ENCODE results near the gene GLDN.

Gene GLDN

DNA sequence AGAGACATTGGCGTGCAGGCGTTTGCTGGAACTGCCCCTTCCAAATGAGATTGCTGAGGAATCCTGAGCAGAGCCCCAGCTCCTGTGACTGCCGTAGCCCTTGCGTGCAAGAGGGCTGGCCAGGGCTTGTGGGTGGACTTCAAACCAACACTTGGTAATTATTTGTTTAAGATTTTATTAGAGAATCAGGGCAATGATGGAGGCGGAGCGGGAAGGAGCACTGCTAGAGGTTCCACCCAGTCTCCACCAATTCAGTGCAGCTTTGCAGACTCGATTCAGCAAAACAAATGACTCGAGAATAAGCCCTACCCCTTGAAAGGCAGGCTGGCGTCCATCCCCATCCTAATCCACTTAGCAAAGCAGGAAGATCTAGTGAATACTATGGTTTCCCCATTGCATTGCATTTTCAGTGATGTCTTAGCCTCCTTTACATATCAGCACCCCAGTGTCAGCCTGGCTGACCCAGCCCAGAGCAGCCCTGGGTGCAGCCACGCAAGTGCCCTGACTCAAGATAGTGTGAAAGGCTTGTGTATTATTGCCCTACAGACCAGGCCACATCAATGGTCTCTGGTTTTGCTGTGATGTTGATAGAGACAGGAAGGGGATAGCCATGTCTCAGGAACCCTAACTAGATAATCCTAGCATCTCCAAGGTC is 26.0 kb downstream of the GLDN start:
- H3K4me3 ChIP-seq (replicated peaks; ENCODE audit: low read depth, low read length) = no peak overlapping the region
- H3K36me3 ChIP-seq (ENCODE audit: control insufficient read depth, insufficient read depth, low read length) = no peaks in the 10 kb centered on the region
- TF ChIP-seq, protein P1, sequence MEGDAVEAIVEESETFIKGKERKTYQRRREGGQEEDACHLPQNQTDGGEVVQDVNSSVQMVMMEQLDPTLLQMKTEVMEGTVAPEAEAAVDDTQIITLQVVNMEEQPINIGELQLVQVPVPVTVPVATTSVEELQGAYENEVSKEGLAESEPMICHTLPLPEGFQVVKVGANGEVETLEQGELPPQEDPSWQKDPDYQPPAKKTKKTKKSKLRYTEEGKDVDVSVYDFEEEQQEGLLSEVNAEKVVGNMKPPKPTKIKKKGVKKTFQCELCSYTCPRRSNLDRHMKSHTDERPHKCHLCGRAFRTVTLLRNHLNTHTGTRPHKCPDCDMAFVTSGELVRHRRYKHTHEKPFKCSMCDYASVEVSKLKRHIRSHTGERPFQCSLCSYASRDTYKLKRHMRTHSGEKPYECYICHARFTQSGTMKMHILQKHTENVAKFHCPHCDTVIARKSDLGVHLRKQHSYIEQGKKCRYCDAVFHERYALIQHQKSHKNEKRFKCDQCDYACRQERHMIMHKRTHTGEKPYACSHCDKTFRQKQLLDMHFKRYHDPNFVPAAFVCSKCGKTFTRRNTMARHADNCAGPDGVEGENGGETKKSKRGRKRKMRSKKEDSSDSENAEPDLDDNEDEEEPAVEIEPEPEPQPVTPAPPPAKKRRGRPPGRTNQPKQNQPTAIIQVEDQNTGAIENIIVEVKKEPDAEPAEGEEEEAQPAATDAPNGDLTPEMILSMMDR (IDR thresholded peaks at IDR 0.05; ENCODE audit: insufficient read depth, low read length, poor library complexity, severe bottlenecking) = no peak
- H3K27me3 ChIP-seq (replicated peaks; ENCODE audit: control insufficient read depth, insufficient read depth, low read length) = no peaks in the 10 kb centered on the region; the same call in 1 of the 2 replicates
- no peak for DNase-seq (ENCODE audit: extremely low read depth, insufficient read length)

DNA sequence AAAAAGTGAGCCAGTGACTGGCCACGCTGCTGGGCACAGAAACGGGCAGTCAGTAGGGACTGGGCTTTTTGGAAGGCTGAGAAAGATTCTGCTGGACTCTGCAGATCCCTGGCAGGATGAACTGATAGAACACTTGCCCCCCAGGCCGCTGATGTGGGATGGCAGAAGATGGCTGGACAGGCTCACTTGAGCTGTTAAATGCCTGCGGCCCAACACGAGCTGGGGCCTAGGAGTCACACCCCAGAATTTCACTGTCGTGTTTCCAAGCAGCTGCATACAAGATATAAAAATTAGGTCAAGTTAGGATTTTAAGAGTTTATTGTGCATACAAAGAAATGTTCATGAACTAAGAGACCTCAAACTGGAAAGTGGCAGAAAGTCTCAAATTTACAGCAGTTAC is 26.9 kb downstream of the GLDN start:
- Histone ChIP-seq H3K27me3 (replicated peaks; ENCODE audit: control insufficient read depth, insufficient read depth, low read length) (no peaks in the 10 kb centered on the region), H3K4me3 (replicated peaks; ENCODE audit: low read depth, low read length) (no peak overlapping the region), H3K36me3 (ENCODE audit: control insufficient read depth, insufficient read depth, low read length) (no peaks in the 10 kb centered on the region)
- TF ChIP-seq, protein P1 (IDR thresholded peaks at IDR 0.05; ENCODE audit: insufficient read depth, low read length, poor library complexity, severe bottlenecking) = no peak
- no peak for DNase-seq (ENCODE audit: extremely low read depth, insufficient read length)

DNA sequence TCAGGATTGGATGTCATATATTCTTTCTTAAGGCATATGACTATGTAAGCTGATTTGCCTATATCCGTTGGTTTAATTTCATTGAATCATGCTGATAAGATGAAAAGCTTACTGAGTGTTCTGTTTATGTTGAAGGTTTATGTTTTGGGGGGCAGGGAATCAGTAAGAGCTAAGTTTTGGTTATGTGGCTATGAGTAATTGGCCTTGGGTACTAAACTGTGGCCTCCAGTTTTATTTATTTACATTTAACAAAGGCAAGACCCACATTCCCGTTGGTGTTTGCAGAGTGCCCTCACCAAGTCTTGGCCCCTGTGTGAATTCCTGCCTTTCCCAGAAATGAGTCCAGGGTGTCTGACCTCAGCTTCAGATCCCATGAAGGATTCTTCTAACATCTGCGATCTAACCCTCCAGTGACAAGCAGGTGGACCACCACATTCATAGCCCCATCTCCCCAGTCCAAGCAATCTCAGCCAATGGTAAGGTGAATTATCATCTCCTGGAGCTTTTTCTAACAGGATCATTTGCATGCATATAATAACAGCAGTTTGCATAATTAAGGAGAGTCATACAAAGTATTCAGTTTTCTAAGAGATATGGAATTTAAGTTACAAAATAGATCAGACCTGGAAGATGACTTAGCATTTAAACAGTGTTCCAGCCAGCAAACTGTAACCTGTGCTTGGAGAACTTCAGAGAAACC is 27.4 kb downstream of the GLDN start:
- Histone ChIP-seq H3K4me3 (replicated peaks; ENCODE audit: low read depth, low read length) (no peak overlapping the region), H3K27me3 (replicated peaks; ENCODE audit: control insufficient read depth, insufficient read depth, low read length) (no peaks in the 10 kb centered on the region), H3K36me3 (ENCODE audit: control insufficient read depth, insufficient read depth, low read length) (no peaks in the 10 kb centered on the region)
- TF ChIP-seq, protein P1 (IDR thresholded peaks at IDR 0.05; ENCODE audit: insufficient read depth, low read length, poor library complexity, severe bottlenecking) = no peak
- no peak for DNase-seq (ENCODE audit: extremely low read depth, insufficient read length)

DNA sequence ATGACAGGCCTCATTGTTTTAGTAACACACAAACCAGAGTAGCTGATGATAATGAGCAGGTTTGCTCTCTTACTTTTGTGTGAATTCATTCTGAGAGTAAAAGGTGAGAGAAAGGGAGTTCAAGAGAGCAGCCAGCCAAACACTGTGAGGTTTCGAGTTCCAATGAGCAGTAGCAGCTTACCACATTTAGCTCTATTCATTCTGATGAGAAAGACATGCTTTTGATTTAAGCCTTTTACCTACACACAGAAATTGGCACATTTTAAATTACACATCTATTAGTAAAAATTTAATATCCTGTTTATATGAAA is 28.0 kb downstream of the GLDN start:
- Histone ChIP-seq H3K27me3 (replicated peaks; ENCODE audit: control insufficient read depth, insufficient read depth, low read length) (no peaks in the 10 kb centered on the region), H3K4me3 (replicated peaks; ENCODE audit: low read depth, low read length) (no peak overlapping the region), H3K36me3 (ENCODE audit: control insufficient read depth, insufficient read depth, low read length) (no peaks in the 10 kb centered on the region)
- TF ChIP-seq, protein P1 (IDR thresholded peaks at IDR 0.05; ENCODE audit: insufficient read depth, low read length, poor library complexity, severe bottlenecking) = no peak
- DNase-seq (ENCODE audit: extremely low read depth, insufficient read length) = no peak

DNA sequence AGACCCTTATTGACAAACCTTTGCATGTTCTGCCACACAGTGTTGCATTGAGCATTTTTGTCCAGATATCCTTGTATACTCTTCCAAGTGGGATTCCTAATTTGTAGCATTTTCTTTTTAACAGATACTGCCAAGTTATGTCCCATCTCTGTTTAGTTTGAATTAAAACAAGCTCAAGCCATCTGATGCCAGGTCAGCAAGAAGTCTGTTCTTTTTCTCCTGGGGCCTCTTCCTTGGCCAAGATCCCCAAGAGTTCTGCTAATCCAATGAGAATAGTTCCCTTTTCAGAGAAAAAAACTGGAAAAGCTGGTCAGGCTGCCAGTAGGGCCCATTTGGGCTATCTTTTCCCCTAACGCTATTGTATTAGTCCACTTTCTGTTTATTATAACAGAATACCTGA is 29.8 kb downstream of the GLDN start:
- TF ChIP-seq, protein P1 (IDR thresholded peaks at IDR 0.05; ENCODE audit: insufficient read depth, low read length, poor library complexity, severe bottlenecking) = no peak
- Histone ChIP-seq H3K27me3 (replicated peaks; ENCODE audit: control insufficient read depth, insufficient read depth, low read length) (no peaks in the 10 kb centered on the region), H3K4me3 (replicated peaks; ENCODE audit: low read depth, low read length) (no peak overlapping the region), H3K36me3 (ENCODE audit: control insufficient read depth, insufficient read depth, low read length) (no peaks in the 10 kb centered on the region)
- DNase-seq (ENCODE audit: extremely low read depth, insufficient read length) = no peak
